Pancreas (tissue), 10 donors: ENCODE results near the gene EPHA3. TPM values are rescaled to one million over a fixed set of nuclear protein-coding genes. Genes with fewer than 3 reads are reported as not detected.

Source experiments
- ATAC-seq, 4 donors: fragments of 200-7000 bp; cut with Tn5 transposase; one replicate each; pipeline versions ENCODE4 v1.8.0 to v1.9.1; 2020; ENCODE audit warnings: mild to moderate bottlenecking in 4 of 4, moderate library complexity in 4 of 4
- DNase-seq, 6 donors: peaks; one replicate each; pipeline ENCODE4 v3.0.0-alpha.2; 2020
- FAIRE-seq: peaks from 2 replicates; lab custom pipeline; 2012; peaks lifted over from hg19 to GRCh38; lab: Jason Lieb, UNC
- H3K27ac ChIP-seq, 4 donors: fragments of 200-600 bp; sonication (generic); 1 replicate in 3 of 4; 2 replicates in 1 of 4; pipeline versions ENCODE4 v1.5.0 to v1.8.0; 2020
- H3K27me3 ChIP-seq, 4 donors: fragments of 200-600 bp; one replicate each; pipeline ENCODE4 v1.8.0; 2021
- H3K36me3 ChIP-seq, 3 donors: fragments of 200-600 bp; sonication (generic) in 1 of 3; one replicate each; pipeline versions ENCODE4 v1.5.0 to v1.8.0; 2020 to 2021
- H3K4me1 ChIP-seq, 3 donors: fragments of 200-600 bp; one replicate each; pipeline ENCODE4 v1.8.0; 2021
- H3K4me3 ChIP-seq, 4 donors: fragments of 200-600 bp; sonication (generic) in 2 of 4; one replicate each; pipeline versions ENCODE4 v1.5.0 to v1.8.0; 2020 to 2021
- H3K9me3 ChIP-seq, 4 donors: fragments of 200-600 bp; one replicate each; pipeline ENCODE4 v1.8.0; 2021
- WGBS, 2 donors: extraction: QIAGEN DNeasy Blood & Tissue Kit; methylation state at CpG; one replicate each; pipeline ENCODE4 v1.1.7; 2013; 5-methylcytosine and 5-hydroxymethylcytosine counted together
- intact Hi-C, 3 donors: fragments of 100-400 bp; cut with DNase I; formaldehyde crosslinking; loops; one replicate each; pipeline versions ENCODE4 v1.11.1 to v1.14.2; 2022
- polyA plus RNA-seq, 2 donors: library from polyadenylated mRNA; stranded (reverse); fragments of 200-250 nt; gene quantifications; one replicate each; pipeline ENCODE4 v1.2.3, GENCODE V29; 2013
- total RNA-seq, 6 donors: library from RNA; stranded (reverse); fragmentation: NEBNext Ultra II Directional in 4 of 6; extraction: Animal tissue kit (Norgen Biotek cat#: 25700) in 4 of 6; gene quantifications; one replicate each; pipeline versions ENCODE4 v1.2.1 to v1.2.4, GENCODE V29; 2021 to 2023
- TF ChIP-seq, protein P1 (sequence below), 4 donors: fragments of 200-600 bp; sonication (generic) in 3 of 4; IDR thresholded peaks; one replicate each; pipeline versions ENCODE4 v1.5.0 to v1.8.0; 2021; ENCODE audit warnings: antibody characterized with exemption in 4 of 4
- donor health status: healthy with polysubstance abuse.
- donor health status: DM: no; HTN: no; CAD: no; lungs with moderate emphysema.
- donor health status: DM: no; HTN: no; CAD: no.
- donor health status: control.
- donor health status: control.
- donor health status: Bipolar disorder and iron deficiency.
- donor health status: DM: yes; HTN: yes; CAD: no.
- donor health status: DM: no; HTN: no; CAD: no.
- donor health status: DM: no; HTN: no; CAD: no.
- donor health status: DM: yes; HTN: yes; CAD: no.

Gene EPHA3
- total and polyA plus RNA-seq, 8 donors, result 0.27 to 7.7 (median 0.80) TPM

DNA sequence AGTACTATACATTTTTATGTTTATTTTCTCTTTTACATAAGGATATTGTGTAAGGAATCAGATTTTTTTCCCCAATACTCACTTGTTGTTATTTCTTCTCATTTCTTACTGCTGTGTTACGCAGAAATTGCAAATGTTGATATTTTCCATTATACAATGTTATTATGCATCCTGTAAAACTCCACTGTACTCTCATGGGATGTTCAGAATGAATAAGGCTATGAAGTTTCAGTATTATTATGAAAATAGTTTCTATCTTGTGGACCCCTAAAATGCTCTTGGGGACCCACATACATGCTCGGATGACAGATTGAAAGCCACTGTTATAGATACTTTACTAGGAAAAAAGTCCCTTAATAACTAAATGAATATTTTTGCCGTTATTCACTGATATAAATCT, 329.4 kb downstream of the EPHA3 start:
- ATAC-seq, result no peak
- TF ChIP-seq, protein P1, sequence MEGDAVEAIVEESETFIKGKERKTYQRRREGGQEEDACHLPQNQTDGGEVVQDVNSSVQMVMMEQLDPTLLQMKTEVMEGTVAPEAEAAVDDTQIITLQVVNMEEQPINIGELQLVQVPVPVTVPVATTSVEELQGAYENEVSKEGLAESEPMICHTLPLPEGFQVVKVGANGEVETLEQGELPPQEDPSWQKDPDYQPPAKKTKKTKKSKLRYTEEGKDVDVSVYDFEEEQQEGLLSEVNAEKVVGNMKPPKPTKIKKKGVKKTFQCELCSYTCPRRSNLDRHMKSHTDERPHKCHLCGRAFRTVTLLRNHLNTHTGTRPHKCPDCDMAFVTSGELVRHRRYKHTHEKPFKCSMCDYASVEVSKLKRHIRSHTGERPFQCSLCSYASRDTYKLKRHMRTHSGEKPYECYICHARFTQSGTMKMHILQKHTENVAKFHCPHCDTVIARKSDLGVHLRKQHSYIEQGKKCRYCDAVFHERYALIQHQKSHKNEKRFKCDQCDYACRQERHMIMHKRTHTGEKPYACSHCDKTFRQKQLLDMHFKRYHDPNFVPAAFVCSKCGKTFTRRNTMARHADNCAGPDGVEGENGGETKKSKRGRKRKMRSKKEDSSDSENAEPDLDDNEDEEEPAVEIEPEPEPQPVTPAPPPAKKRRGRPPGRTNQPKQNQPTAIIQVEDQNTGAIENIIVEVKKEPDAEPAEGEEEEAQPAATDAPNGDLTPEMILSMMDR (IDR thresholded peaks at IDR 0.05), result no peak
- intact Hi-C loops, result no loop called here

DNA sequence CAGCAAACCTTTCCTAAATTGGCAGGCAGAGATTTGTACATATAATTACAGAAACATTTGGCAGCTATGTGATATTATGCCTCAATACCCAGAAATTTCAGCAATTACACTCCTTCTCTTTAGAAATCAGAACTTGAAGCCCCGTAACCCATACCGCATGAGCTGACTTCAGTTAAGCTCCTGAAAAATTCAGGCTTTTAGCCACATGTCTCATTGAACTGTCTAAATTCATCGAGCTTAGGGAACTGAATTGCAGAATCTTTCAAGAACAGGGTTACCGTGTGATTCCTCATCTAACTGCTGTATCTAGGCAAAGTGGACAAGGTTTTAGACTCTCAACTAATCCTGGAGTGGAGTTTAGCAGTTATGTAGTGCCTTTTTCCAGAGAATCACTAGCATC, 333.0 kb downstream of the EPHA3 start:
- no peaks in the 10 kb centered on the region for H3K27me3 ChIP-seq
- H3K9me3 ChIP-seq, result no peaks in the 10 kb centered on the region
- intact Hi-C loops, result no loop called here
- TF ChIP-seq, protein P1 (IDR thresholded peaks at IDR 0.05), result no peak
- no peaks in the 10 kb centered on the region for H3K36me3 ChIP-seq
- ATAC-seq (no peak), DNase-seq (no peak), FAIRE-seq (no peak)
- no peak overlapping the region for H3K4me3 ChIP-seq
- 82 to 86% methylated on average over 4 of the region's 4 CpGs for WGBS, 2 donors
- no peak overlapping the region for H3K27ac ChIP-seq
- no peaks in the 10 kb centered on the region for H3K4me1 ChIP-seq

More for the DNA sequence above, 329.4 kb downstream of the EPHA3 start:
- H3K27ac ChIP-seq, result no peak overlapping the region
- H3K36me3 ChIP-seq, result no peaks in the 10 kb centered on the region
- no peaks in the 10 kb centered on the region for H3K4me1 ChIP-seq
- no peak for DNase-seq
- 73 to 79% methylated on average over 3 of the region's 3 CpGs for WGBS, 2 donors
- no peaks in the 10 kb centered on the region for H3K9me3 ChIP-seq
- no peak overlapping the region for H3K4me3 ChIP-seq
- no peak for FAIRE-seq
- H3K27me3 ChIP-seq, result no peaks in the 10 kb centered on the region

DNA sequence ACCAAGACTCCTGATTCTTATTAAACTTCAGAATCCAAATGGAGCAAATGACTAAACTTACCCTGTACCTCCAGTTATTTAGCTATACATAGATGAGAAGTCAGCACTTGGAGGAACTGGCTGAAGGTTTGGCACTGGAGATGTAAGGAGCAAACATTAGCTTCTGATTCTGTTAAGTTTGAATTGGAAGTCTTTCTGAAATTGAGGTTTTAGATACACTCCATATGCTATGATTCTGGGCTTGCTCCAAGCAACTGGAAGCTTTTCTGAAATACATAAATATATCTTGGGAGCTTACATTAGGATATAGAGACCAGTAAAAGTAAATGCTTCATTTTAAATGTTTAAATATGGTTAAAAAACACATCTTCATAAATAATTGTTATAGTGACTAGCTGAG, 333.7 kb downstream of the EPHA3 start:
- TF ChIP-seq, protein P1 (IDR thresholded peaks at IDR 0.05), result no peak
- Histone ChIP-seq H3K4me3 (no peak overlapping the region), H3K27me3 (no peaks in the 10 kb centered on the region), H3K27ac (no peak overlapping the region), H3K4me1 (no peaks in the 10 kb centered on the region), H3K36me3 (no peaks in the 10 kb centered on the region), H3K9me3 (no peaks in the 10 kb centered on the region)
- intact Hi-C loops, result no loop called here
- no peak for DNase-seq
- no peak for ATAC-seq
- FAIRE-seq, result no peak

DNA sequence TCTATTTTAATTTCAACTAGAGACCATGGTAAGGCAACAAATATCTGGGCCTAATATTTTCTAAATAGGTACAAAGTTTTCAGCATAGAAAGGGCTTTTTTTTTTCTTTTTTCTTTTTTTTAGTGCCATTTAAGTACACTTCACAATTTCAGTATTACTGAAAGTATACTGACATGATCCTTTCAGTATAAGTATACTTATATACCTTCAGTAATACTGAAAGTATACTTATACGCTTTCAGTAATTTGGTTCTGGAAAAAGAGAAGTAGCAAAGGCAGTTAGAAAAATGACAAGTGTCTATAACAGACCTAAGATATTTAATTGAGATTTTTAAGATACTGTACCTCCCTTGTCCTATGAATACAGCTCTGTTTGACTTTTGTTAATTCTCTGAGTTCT, 339.2 kb downstream of the EPHA3 start:
- Histone ChIP-seq H3K36me3 (no peaks in the 10 kb centered on the region), H3K27ac (no peak overlapping the region), H3K9me3 (no peaks in the 10 kb centered on the region), H3K4me1 (no peaks in the 10 kb centered on the region), H3K27me3 (no peaks in the 10 kb centered on the region), H3K4me3 (no peak overlapping the region)
- WGBS, 2 donors, result 90 to 98% methylated on average over 1 of the region's 1 CpG
- no peak for ATAC-seq
- TF ChIP-seq, protein P1 (IDR thresholded peaks at IDR 0.05), result no peak
- no peak for DNase-seq
- intact Hi-C loops, result no loop called here
- no peak for FAIRE-seq

DNA sequence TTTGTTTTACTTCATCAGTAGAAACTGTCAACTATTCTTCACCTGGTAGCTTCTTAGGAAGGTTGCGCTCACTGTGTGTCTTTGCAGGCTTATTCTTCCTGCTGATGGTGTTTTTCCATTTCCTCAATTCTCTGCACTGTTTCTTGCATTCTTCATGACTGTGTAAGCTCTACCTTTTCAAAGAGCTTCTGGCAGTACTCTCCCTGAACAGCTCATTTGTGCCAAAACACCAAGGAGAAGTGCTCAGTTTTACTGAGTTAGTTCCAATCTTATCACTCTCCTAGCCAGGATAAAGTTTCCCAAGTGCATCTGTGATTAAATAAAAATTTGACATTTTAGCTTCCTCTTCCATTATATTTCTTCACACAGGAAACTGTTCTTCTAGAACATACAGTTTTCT, 339.8 kb downstream of the EPHA3 start:
- 44 to 94% methylated on average over 1 of the region's 1 CpG for WGBS, 2 donors
- H3K4me1 ChIP-seq, result no peaks in the 10 kb centered on the region
- no peaks in the 10 kb centered on the region for H3K9me3 ChIP-seq
- ATAC-seq, result no peak
- H3K27ac ChIP-seq, result no peak overlapping the region
- intact Hi-C loops, result no loop called here
- FAIRE-seq, result no peak
- DNase-seq, result no peak
- H3K36me3 ChIP-seq, result no peaks in the 10 kb centered on the region
- TF ChIP-seq, protein P1 (IDR thresholded peaks at IDR 0.05), result no peak
- H3K4me3 ChIP-seq, result no peak overlapping the region
- no peaks in the 10 kb centered on the region for H3K27me3 ChIP-seq
